ENCODE data around the gene RBBP4.

DNA sequence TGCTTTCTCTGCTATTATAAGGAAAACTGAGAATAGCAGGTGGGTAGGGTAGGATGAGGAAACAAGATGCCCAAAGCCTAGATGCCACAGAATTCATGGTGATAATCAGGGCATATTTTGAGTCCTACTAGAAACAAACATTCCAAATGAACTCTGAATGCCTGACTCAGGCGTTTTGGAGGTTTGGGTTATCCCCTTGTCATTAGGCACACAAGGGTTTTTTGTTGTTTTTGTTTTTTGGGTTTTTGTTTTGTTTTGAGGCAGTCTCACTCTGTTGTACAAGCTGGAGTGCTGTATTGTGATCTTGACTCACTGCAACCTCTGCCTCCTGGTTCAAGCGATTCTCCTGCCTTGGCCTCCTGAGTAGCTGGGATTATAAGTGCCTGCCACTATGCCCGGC lies 32.4 kb downstream of the RBBP4 start:
- no peak for TF ChIP-seq EZH2 (IDR thresholded peaks at IDR 0.05; ENCODE audit: insufficient read depth, poor library complexity, severe bottlenecking)
- no peak for TF ChIP-seq EZH2phosphoT487 (IDR thresholded peaks at IDR 0.05; ENCODE audit: insufficient read depth, low read depth)
